ENCODE results near the gene SMG9.

SMG9 gene

DNA sequence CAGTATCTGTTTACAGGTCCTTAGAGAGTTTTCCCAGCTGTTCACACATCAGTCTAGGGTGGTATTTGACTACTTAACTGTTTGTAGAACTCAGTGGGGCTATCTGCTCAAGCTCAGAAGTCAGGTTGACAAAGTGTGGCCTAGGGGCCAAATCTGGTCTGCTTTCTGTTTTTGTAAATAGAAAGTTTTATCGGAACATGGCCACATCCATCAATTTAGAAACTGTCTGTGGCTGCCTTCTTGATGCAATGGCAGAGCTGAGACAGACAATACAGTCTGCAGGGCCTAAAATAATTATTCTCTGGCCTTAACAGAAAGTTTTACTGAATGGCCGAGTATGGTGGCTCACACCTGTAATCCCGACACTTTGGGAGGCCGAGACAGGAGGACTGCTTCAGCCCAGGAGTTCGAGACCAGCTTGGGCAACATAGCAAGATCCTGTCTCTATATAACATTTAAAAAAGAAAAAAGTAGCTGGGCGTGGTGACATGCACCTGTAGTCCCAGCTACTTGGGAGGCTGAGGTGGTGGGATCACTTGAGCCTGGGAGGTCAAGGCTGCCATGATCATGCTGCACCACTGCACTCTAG lies 2.4 kb downstream of the SMG9 start:
- peak; percentile 44 for DNase-seq (ENCODE audit: low spot score)

DNA sequence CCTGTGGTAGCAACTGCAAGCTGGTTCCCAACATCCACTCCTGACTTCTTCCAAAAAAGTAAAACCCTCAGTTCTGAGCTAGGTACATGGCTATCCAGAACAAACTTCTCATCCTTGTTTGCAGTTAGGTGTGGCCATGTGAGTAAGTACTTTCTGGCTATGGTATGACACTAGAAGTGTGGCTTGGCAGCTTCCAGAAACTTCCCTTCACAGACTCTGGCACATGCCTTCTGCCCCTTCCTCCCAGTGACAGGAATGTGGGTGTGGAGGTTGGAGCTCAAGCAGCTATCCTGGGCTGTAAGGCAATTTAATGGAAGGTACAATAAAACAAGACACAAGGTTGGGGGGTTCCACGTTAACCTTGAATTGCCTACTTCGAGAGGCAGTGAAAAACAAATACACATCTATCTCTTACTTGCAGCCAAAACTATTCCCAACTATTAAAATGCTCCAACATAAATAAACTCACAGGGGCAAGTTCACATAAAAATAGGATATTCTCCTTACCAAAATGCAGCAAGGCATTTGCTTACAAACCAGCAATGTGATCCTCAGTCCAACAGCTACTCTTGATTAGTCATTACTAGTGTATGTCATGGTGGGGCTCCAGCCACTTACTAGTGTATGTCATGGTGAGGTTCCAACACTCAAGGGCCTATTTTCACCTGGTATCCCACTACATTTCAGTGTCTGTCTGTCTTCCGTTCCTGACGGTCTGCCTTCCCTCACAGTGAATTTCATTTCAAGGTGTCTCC lies 3.1 kb downstream of the SMG9 start:
- DNase-seq (ENCODE audit: low spot score) = peak; percentile 42

DNA sequence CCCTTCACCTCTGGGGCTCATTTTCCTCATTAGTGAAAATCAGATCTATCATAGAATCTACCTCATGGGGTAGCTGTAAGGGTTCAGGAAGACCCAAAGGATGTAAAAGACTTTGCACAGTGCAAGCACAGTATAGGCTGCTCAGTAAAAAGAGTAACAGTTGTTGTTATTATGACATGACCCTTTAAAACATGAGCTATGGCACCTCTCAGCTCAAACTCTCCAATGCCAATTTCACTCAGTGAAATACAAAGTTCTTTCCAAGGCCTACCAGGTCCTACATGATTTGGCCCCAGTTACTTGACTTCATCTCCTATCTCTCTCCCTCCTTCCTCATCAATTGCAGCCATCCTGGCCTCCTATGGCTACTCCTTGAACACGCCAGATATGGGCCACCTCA lies 4.9 kb downstream of the SMG9 start:
- DNase-seq (ENCODE audit: low spot score) = no peak

DNA sequence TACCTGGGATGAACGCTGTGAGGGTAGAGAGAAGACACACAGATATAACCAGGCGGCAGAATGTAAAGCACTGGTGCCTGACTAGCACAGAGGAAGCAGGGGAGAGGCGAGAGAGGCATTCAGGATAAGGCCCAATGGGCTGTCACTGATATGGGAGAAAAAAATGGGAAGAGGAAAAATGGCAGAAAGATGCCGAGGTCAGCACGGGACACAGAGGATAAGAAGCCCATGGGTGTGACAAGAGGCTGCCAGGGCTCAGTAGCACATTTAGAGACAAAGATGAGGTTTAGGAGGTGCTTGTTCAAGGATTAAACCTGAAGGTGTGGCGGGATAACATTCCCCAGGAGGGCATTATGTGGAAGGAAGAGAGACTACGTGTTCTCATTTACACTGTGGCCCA lies 5.6 kb downstream of the SMG9 start:
- DNase-seq (ENCODE audit: low spot score) = no peak

DNA sequence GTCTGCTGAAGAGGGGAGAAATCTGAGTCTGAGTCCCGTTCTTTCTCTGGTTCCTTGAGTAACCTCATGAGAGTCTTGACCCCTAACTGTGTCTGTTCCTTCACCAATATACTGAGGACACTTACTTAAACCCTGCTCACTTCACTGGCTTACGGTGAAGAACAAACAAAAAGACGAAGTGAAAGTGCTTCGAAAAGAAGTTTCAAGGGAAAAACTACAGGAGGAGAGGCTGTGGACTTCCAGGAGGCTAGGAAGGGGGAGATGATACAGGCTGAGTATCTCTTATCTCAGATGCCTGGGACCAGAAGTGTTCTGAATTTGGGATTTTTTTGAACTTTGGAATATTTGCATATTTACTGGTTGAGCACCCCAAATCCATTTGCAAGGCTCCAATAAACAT lies 6.1 kb downstream of the SMG9 start:
- DNase-seq (ENCODE audit: low spot score) = no peak

DNA sequence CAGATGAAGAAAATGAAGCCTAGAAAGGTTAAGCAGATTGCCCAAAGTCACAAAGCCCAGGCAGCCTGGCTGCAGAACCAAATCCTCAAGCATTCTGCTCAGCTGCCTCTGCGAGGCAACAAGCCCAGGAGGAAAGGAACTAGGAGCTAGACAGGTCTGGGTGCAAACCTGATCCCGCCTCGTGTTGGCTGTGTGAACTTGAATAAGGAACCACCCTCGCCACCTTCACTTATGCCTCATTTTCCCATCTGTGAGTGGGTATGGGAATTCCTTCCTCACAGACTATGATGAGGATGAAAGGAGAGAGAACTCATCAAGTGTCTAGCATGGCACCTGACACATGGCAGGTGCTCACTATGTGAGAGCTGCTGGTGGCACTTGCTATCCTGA lies 6.6 kb downstream of the SMG9 start:
- DNase-seq (ENCODE audit: low spot score) = no peak

DNA sequence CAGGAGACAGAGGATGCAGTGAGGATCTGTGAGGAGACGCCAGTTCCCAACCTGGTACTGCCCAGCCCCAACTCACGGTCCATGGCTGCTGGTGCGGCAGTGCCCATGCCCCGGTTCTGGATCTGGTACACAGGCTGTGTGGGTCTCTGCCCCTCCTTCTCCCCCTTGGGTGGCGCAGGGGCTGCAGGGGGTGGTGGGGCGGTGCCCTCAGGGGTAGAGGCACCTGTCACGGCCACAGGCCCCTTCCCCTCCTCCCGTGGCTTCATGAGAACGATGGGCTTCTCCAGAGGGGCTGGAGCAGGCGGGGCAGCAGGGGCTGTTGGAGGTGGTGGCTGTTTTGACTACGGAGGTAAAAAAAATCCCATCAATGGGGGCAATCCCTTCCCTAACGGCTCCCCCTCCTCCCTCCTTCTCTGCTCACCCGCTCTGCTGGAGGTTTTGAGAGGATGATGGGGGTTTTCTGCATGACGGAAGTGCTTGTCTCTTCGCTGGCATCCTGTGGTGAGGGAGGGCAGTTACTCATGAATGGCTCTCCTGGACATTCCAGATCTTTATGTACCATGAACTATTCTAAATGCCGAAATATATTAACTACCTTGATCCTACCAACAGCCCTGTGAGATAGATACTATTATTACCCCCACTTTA lies 7.1 kb downstream of the SMG9 start:
- DNase-seq (ENCODE audit: low spot score) = no peak

DNA sequence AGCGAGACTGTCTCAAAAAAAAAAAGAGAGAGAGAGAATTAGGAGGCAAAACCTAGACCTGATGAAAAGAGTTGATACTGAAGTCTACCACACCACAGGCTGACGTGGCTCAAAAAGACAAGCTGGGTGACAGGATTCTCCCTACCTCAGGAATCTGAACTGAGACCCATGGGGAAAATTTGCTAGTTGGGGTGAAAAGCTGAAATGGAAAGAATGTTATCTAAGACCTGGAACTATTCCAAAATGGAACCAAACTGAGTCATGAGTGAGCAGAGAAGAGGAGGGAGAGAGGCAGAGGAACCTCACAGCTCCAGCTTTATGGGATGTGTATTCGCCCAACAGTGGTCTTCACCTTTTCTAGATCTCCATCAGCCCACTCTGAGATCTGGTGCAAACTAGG lies 11.7 kb downstream of the SMG9 start:
- DNase-seq (ENCODE audit: low spot score) = no peak

DNA sequence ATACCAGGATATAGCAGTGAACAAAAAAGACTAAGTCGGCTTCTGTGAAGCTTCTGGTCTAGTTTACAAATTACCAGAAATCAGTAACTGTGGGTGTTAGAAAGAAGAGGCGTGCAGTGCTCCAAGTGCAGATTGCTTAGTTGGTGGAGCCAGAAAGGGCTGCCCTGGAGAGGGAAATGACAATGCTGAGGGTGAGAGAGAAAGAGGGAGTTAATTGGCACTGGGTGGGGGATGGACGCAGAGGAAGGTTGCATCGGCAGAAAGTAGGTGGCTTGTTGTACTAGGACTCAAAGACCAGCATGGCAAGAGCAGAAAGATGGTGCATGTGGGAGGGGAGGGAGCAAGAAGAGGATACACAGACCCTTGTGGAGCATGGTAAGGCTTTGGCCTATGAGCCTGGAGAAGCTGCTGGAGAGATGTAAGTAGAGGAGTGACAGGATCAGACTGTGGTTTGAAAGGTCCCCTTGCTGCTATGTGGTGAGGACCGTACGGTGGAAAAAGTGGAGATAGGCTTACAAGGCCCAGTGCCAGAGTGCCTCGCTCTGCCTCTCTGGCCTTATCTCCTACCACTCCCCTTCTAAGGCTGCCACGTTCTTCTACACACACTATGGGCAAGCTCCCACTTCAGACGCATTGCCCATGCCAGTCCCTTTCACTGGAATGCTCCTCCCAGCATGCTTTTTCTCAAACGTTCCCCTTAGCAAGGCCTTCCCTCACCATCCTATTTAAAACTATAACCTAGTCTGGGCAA lies 13.5 kb downstream of the SMG9 start:
- DNase-seq (ENCODE audit: low spot score) = no peak

DNA sequence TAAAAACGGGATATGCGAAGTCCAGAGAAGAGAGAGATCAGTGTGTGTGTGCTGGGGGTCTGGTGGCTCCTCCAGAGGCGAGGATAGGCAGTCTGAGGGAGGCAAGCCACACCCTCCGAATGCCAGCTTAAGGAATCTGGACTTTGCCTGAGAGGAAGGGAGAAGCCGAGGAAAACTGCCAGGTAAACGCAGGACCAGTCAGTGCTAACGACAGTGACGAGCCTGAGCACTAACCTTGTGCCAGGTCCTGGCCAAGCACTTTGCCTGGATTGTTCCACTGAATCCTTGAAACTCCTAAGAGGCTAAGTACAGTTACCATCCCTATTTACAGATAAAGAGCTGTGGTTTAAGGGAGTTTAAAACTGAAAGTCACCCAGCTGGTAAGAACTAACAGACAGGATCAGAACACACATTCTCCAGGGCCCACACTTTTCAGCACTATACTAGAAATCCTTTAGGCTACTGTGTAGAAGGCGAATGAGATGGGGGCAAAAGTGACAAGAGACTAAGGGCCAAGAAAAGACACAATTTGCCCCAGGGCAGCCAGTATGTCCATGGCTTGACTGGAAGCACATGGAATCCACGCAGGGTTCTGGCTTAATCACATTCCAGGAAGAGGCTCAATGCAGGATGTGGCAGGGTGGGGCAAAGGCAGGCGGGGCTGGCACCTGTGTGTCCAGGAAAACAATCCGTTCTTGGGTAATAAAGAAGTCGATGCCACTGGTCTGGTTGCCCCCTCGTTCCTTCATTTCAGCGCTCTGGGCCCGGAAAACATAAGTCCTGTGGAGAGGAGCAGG lies 15.1 kb downstream of the SMG9 start:
- no peak for DNase-seq (ENCODE audit: low spot score)

DNA sequence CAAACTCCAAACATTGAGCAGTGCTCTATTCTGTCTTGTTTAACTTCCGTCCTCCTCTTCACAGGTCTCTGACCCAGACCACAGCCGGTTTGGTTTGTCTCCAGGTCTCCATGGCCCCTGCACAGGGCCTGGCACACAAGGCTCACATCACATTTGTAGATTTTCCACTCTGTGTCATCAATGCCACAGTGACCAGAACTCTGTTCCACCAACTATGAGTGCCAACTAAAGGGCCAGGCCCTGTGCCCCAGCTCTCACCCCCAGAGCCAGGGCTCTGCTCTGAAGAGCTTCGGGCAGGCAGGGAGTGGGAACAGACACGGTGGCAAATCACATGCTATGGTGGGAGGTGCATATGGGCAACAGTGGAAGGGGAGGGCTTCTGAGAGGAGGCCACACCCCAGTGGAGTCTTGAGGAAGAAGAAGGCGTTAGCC lies 16.0 kb downstream of the SMG9 start:
- no peak for DNase-seq (ENCODE audit: low spot score)

DNA sequence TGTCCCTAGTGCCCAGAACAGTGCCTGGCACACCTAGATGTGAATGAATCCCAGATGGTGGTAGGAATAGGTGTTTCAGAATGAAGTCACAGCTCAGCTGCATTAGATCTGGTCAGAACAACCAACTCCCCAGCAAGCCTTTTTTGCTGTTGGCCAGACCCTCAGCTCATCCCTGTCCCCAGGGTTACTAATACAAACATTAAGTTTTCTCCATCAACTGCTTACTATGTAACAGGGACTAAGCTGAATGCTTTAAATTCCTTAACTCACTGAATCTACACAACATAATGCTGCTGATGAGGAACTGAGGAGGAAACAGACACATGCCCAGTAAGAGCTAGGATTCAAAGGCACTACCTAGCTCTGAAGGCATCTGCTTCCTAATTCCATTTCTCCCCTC lies 18.8 kb downstream of the SMG9 start:
- no peak for DNase-seq (ENCODE audit: low spot score)

DNA sequence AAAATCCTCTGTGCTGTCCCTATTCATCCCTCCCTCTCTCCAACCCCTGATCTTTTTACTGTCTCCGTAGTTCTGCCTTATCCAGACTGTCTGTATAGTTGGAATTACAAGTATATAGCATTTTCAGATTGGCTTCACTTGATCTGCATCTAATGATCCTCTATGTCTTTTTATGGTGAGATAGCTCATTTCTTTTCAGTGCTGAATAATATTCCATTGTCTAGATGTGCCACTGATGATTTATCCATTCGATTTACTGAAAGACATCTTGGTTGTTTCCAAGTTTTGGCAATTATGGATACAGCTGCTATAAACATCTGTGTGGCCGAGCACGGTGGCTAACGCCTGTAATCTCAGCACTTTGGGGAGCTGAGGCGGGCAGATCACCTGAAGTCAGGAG lies 19.7 kb downstream of the SMG9 start:
- no peak for DNase-seq (ENCODE audit: low spot score)

DNA sequence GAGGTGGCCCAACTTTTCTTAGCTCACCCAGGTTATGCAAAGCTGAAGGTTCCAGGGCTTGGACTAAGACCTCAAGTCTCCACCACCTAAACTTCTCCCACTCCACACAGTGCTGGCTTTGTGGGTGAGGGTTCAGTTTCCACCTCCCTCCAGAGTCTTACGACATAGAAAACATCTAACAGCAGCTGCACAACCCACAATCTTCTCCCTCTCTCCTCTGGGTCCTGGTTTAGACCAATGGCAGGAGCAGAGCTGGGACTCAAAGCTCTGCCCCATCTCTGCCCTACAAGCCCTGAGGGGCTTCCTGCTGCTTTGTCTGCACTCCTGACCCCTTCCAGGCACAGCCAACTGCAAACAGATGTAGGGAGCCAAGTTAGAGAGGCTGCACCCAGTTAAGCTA lies 22.9 kb downstream of the SMG9 start:
- no peak for DNase-seq (ENCODE audit: low spot score)

DNA sequence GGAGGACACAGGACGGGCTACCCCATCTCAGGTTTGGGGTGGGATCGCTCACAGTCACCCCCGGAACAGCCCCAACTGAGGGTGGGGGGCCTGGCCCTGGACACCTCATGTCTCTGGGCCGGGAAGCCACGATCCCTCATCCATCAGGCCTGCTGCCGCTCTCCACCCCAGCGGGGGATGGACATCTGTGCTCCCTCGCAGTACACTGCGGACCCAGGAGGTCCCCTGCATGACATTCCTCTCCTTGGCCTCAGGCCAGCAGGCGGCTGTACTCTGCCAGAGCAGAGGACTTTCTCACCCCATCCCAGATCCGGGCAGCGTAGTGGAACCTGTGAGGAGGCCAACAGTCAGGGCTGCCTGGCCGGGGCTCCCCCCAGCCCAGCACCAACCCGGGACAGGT lies 23.4 kb downstream of the SMG9 start:
- DNase-seq (ENCODE audit: low spot score) = no peak

DNA sequence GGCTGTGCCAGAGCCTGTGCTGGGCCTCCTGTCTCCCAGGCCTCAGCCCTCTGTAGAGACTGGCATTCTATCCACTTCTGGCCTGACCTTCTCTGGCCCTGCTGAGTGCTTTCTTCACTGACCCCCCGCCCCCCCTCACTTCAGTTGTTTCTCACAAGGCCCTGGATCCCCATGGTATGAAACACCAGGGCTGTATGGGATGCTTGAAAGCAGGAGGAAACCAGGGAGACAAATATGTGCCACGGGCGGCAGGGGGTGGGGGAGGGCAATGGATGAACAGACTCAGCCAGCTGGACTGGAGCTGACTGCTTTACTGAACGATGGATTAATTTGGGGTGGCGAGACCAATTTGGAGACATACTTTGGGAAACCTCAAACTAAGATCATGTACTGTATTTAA lies 24.8 kb downstream of the SMG9 start:
- no peak for DNase-seq (ENCODE audit: low spot score)

DNA sequence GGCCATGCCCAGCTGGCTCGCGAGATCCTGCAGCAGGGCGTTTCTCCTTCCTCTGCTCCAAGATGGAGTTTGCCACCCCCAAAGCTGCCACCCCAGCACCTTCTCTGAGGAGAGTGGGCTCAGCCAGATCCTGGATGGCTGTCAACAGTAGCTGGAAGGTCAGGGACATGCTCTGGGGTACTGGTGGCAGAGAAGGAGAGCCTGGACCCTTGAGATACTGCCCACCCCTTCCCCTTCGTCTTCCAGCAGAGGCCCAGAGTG lies 27.2 kb downstream of the SMG9 start:
- no peak for DNase-seq (ENCODE audit: low spot score)

DNA sequence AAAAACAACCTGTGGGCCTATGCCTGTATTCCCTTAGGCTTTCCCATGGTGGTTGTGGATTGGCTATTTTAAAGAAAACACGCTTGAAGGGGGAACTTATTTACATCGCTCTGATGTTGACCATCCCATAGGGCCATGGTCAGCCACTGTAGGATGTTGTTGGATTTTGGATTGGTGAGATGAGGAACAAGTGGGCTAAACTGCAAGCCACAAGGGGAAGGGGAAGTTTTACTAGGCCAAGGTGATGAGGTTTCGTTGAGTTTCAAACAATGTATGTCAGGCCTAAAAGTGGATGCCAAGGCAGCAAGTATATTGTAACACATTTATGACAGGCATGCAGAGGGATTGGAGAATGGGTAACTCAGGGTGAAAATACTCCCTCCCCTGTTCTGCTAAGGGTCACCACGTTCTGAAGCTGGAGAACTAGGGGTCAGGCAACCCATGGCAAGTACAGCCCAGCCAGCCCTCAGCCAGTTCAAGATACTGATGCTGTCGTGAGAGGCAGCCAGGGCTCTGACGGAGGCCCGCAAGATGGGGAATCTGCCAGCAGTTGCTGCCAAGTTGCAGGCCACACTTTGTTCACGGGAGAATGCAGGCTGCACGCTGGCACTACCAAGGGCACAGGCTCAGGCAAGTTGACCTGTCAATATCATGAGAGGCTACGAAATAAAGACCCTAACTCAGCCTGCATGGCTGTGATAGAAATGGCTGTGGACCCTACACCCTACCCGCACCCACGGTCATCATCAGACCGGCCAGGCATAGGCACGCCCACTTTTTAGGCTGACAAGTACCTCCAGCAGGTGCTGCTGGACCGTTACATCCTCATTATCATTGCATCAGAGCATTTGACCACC lies 27.8 kb downstream of the SMG9 start:
- DNase-seq (ENCODE audit: low spot score) = no peak

DNA sequence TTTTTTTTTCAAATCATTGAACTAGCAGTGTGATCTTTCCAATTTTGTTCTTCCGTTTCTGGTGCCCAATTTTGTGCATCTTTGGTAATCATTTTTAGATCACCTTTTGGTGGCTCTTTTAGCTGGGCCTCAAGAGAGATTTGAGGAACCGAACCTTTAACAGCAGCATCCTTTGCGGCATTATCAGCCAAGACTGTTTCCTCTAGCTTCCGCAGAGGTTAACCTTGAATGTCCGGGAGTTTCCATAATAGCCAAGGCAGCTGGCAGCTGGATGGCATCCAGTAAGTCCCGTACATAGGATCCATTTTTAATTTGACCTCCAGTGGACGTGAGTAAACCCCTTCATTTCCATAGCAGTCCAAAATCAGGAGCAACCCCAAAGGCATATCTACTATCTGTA lies 29.3 kb downstream of the SMG9 start:
- DNase-seq (ENCODE audit: low spot score) = no peak

DNA sequence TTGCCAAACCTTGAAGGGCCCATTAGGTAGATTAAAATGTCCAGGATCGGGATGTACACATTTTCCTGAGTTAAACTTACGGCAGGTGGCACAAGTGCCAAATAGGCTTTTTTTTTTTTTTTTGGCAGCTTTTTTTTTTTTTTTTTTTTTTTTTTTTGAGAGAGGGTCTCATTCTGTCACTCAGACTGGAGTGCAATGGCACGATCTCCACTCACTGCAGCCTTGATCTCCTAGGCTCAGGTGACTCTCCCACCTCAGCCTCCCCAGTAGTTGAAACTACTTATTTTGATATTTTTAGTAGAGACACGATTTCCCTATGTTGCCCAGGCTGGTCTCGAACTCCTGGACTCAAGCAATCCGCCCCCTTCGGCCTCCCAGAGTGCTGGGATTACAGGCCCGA lies 29.9 kb downstream of the SMG9 start:
- no peak for DNase-seq (ENCODE audit: low spot score)

DNA sequence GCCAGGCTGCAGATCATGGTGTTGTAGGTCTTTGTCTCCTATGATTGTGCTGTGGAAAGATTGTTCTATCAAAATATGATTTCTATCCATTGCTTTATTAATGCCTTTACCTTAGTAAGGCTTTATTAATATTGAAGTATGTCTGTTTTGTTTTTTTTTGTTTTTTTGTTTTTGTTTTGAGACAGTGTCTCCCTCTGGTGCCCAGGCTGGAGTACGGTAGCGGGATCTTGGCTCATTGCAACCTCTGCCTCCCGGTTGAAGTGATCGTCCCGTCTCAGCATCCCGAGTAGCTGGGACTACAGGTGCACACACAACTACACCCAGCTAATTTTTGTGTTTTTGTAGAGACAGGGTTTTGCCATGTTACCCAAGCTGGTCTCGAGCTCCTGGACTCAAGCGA lies 31.2 kb downstream of the SMG9 start:
- no peak for DNase-seq (ENCODE audit: low spot score)
